DOHH2 (cell line): ENCODE data around the gene CALY.

Experiments
- H3F3A ChIP-seq: fragments of 200-600 bp; sonication (generic), shearing (Covaris generic); 2 replicates; pipeline ENCODE4 v1.6.0; 2016; ENCODE audit warnings: antibody characterized with exemption, mild to moderate bottlenecking; ENCODE audit not compliant: control insufficient read depth, insufficient read depth
- H3K27ac ChIP-seq: fragments of 200-600 bp; sonication (generic); 2 replicates; pipeline ENCODE4 v1.5.1; 2014; ENCODE audit warnings: low read depth, mild to moderate bottlenecking, low read length, moderate library complexity
- H3K27me3 ChIP-seq: fragments of 200-600 bp; sonication (generic); 2 replicates; pipeline ENCODE4 v1.6.1; 2014; ENCODE audit warnings: mild to moderate bottlenecking, low read length, mixed read lengths; ENCODE audit not compliant: control insufficient read depth
- H3K36me3 ChIP-seq: fragments of 200-600 bp; sonication (generic); 2 replicates; pipeline ENCODE4 v1.6.1; 2014; ENCODE audit warnings: mild to moderate bottlenecking, low read length, moderate library complexity, mixed read lengths; ENCODE audit not compliant: control insufficient read depth
- H3K4me1 ChIP-seq: fragments of 200-600 bp; sonication (generic); 2 replicates; pipeline ENCODE4 v1.6.1; 2014; ENCODE audit warnings: mild to moderate bottlenecking, low read length, mixed read lengths; ENCODE audit not compliant: control insufficient read depth
- H3K4me2 ChIP-seq: fragments of 200-600 bp; sonication (generic); 2 replicates; pipeline ENCODE4 v1.6.0; 2014; ENCODE audit warnings: mild to moderate bottlenecking, low read length, moderate library complexity
- H3K4me3 ChIP-seq: fragments of 200-600 bp; sonication (generic); 2 replicates; pipeline ENCODE4 v1.5.1; 2014; ENCODE audit warnings: mild to moderate bottlenecking, low read length, mixed read lengths
- H3K79me2 ChIP-seq: fragments of 200-600 bp; sonication (generic); 2 replicates; pipeline ENCODE4 v1.6.1; 2014; ENCODE audit warnings: mild to moderate bottlenecking, low read length, mixed read lengths; ENCODE audit not compliant: control insufficient read depth
- H3K9me2 ChIP-seq: fragments of 200-600 bp; sonication (generic); replicated peaks from 2 replicates; pipeline ENCODE4 v1.6.1; 2014; ENCODE audit warnings: mild to moderate bottlenecking, low read length, mixed read lengths; ENCODE audit not compliant: control insufficient read depth
- H3K9me3 ChIP-seq: fragments of 200-600 bp; sonication (generic); 2 replicates; pipeline ENCODE4 v1.6.1; 2014; ENCODE audit warnings: antibody characterized with exemption, low read length, mixed read lengths; ENCODE audit not compliant: control insufficient read depth, insufficient read depth
- H4K20me1 ChIP-seq: fragments of 200-600 bp; sonication (generic); 2 replicates; pipeline ENCODE4 v1.6.0; 2014; ENCODE audit warnings: low read depth, mild to moderate bottlenecking, antibody characterized with exemption, low read length, moderate library complexity; ENCODE audit not compliant: control insufficient read depth, insufficient read depth
- EZH2phosphoT487 ChIP-seq: fragments of 200-600 bp; sonication (generic); IDR thresholded peaks from 2 replicates; pipeline ENCODE4 v1.6.1; 2017; ENCODE audit warnings: borderline replicate concordance, mild to moderate bottlenecking, antibody characterized with exemption, low read length, moderate library complexity, mixed read lengths
- TF ChIP-seq, protein P1 (sequence below): fragments of 200-600 bp; sonication (generic); IDR thresholded peaks from one replicate; pipeline ENCODE4 v1.5.1; 2014; ENCODE audit warnings: antibody characterized with exemption, mild to moderate bottlenecking, low read depth, low read length; ENCODE audit not compliant: poor library complexity, severe bottlenecking

CALY gene

DNA sequence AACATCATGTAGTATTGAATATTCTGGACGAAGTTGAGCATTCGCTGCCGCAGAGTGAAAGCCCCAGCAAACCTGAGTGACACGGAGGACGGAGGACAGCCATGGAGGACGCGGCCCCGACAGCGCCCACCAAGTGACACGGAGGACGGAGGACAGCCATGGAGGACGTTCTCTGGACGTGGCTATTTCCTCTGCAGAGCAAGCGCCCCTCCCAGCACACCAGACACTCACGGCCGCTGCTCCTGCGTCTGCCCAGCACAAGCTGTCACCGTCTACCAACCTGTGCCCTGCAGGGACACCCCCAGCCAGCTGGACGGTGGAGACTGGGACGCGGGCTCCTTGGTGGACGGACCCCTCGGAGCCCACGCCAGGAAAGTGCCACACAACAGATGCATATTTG, 52.8 kb downstream of the CALY start:
- Histone ChIP-seq H3K36me3 (peaks cover 41% of the 10 kb centered on the region), H3K9me2 (no peaks in the 10 kb centered on the region), H3K9me3 (no peaks in the 10 kb centered on the region), H3F3A (no peaks in the 10 kb centered on the region), H3K27ac (no peak overlapping the region), H3K4me2 (no peak overlapping the region), H4K20me1 (no peaks in the 10 kb centered on the region), H3K79me2 (no peaks in the 10 kb centered on the region), H3K4me3 (no peak overlapping the region), H3K4me1 (no peaks in the 10 kb centered on the region), H3K27me3 (no peaks in the 10 kb centered on the region)
- TF ChIP-seq, protein P1, sequence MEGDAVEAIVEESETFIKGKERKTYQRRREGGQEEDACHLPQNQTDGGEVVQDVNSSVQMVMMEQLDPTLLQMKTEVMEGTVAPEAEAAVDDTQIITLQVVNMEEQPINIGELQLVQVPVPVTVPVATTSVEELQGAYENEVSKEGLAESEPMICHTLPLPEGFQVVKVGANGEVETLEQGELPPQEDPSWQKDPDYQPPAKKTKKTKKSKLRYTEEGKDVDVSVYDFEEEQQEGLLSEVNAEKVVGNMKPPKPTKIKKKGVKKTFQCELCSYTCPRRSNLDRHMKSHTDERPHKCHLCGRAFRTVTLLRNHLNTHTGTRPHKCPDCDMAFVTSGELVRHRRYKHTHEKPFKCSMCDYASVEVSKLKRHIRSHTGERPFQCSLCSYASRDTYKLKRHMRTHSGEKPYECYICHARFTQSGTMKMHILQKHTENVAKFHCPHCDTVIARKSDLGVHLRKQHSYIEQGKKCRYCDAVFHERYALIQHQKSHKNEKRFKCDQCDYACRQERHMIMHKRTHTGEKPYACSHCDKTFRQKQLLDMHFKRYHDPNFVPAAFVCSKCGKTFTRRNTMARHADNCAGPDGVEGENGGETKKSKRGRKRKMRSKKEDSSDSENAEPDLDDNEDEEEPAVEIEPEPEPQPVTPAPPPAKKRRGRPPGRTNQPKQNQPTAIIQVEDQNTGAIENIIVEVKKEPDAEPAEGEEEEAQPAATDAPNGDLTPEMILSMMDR = no peak
- no peak for TF ChIP-seq EZH2phosphoT487

GRCh38 chr10:133282846-133283390, 53.8 kb downstream of the CALY start:
- Histone ChIP-seq H3K9me2 (no peaks in the 10 kb centered on the region), H3K27me3 (no peaks in the 10 kb centered on the region), H3K36me3 (peaks cover 34% of the 10 kb centered on the region), H3K4me3 (no peak overlapping the region), H3K4me1 (peaks cover 10% of the 10 kb centered on the region), H3K9me3 (no peaks in the 10 kb centered on the region), H3K4me2 (no peak overlapping the region), H3K27ac (no peak overlapping the region), H3K79me2 (no peaks in the 10 kb centered on the region), H3F3A (no peaks in the 10 kb centered on the region), H4K20me1 (no peaks in the 10 kb centered on the region)
- TF ChIP-seq, protein P1 = no peak
- TF ChIP-seq EZH2phosphoT487 = no peak

- no peak overlapping the region for H3K27ac ChIP-seq
- no peaks in the 10 kb centered on the region for H3K9me3 ChIP-seq
- TF ChIP-seq EZH2phosphoT487 = no peak
- TF ChIP-seq, protein P1 = no peak
- H4K20me1 ChIP-seq = no peaks in the 10 kb centered on the region
- peaks cover 14% of the 10 kb centered on the region for H3K4me1 ChIP-seq
- peaks cover 34% of the 10 kb centered on the region for H3K36me3 ChIP-seq
- H3K4me2 ChIP-seq = no peak overlapping the region
- H3F3A ChIP-seq = no peaks in the 10 kb centered on the region
- no peaks in the 10 kb centered on the region for H3K27me3 ChIP-seq
- no peaks in the 10 kb centered on the region for H3K9me2 ChIP-seq
- no peak overlapping the region for H3K4me3 ChIP-seq
- H3K79me2 ChIP-seq = no peaks in the 10 kb centered on the region
Measured at GRCh38 chr10:133281628-133282372, 54.9 kb downstream of the CALY start.
